HG03045 (cell line): ENCODE results near the gene TBK1.
"Not testable (repeated sequence)": the region's sequence is repeated elsewhere in the genome, so short reads cannot be mapped to it uniquely, and the experiment has no call there.

ENCODE experiments used
- ATAC-seq: cut with Tn5 transposase; IDR thresholded peaks from one replicate; pipeline ENCODE4 v1.9.1; 2021; ENCODE audit warnings: mild to moderate bottlenecking, moderate library complexity; ENCODE audit not compliant: unreplicated experiment

The TBK1 gene

DNA sequence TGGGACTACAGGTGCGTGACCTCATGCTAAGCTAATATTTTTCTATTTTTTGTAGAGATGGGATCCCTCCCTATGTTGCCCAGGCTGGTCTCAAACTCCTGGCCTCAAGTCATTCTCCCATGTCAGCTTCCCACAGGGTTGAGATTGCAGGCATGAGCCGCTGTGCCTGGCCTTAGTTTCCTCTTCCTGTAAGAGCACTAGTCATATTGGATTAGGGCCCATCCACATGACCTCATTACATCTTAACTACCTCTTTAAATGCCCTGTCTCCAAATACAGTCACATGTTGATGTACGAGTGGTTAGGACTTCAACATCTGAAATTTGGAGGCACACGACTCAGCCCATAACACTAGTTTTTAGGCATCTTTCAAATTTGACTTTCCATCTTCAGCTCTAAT is 86.2 kb downstream of the TBK1 start:
- ATAC-seq = no peak

DNA sequence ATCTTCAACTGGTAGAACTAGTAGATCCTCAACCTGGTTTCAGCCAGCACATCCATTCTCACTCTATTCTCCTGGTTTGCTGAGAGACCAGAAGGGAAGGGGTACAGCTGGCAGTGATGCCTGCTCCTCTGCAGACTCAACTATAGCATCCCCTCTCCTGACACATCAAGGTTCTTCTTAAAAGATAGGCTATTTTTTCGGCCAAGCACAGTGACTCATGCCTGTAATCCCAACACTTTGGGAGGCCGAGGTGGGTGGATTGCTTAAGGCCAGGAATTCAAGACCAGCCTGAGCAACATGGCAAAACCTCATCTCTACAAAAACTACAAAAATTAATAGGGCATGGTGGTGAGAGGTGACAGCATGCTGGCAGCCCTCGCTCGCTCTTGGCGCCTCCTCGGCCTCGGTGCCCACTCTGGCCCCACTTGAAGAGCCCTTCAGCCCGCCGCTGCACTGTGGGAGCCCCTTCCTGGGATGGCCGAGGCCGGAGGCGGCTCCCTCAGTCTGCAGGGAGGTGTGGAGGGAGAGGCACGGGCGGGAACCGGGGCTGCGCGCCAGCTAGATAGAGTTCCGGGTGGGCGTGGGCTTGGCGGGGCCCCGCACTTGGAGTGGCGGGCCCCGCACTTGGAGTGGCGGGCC is 90.6 kb downstream of the TBK1 start:
- not testable (repeated sequence) for ATAC-seq

DNA sequence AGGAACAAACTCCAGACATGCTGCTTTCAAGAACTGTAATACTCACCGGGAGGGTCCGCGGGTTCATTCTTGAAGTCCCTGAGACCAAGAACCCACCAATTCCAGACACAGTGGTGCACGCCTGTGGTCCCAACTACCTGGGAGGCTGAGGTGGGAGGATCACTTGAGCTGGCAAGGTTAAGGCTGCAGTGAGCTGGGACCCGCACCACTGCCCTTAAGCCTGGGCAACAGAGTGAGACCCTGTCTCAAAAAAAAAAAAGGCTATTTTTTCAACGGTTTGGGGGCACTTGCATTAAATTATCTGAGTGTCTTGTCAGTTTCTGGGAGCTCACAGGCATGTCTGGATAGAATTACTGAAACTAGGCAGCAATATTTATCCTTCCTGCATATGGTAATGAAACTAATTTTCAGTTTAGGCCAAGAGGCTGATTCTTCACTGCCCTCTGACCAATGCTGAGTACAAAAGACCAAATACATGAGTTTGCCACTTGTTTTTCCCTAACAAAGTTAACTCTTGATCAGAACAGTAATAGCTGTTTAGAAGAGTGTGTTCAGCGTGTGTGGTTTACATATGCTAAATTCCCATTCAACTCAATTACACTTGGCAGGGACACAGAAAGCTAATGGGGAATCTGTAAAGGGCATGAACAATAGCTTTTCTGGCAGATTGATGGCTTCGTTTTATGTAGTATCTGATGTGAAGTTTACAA is 92.6 kb downstream of the TBK1 start:
- no peak for ATAC-seq

DNA sequence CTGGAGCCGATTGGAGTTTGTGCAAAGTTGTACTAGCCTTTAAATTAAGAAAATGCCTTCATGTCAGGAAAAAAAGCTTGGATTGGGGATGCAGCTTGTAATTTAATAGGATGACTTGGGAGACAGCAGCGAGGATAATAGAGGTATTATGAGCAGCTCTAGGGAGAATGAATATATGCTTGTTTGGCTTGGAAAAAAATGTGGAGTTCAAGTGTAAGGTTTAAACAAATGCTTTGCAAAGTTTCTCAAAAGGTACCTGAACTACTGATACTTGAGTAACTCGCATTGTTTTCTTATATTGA is 93.1 kb downstream of the TBK1 start:
- no peak for ATAC-seq

DNA sequence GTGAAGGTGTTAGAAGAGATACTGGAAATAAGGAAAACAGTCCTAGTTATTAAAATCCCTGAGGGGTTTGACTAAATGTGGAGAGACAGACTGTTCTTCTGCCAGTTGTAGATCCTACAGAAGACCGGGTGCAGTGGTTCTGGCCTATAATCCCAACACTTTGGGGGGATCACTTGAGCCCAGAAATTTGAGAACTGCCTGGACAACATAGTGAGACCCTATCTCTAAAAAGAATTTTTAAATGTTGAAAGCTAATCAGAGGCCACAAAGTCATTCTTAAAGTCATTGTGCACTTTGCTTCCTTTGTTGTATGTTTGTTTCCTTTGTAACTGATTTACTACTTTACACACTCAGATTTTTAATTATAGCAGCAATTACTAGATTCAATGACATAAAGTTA is 97.2 kb downstream of the TBK1 start:
- no peak for ATAC-seq

DNA sequence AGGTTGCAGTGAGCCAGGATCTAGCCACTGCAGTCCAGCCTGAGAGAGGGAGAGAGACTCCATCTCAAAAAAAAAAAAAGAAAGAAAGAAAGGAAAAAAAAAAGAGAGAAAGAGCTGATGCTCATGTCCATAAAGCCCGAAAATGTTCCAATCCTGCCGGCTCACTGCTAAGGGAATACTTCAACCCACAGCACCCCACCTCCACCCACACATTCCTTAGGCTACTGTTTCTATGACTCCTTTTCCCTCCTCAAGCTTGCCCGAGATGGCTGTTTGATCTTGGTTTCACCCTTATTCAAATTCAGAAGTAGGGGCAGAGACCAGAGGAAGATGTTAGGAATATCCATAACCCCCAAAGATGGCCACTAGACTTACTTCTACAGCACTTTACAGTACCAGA is 98.8 kb downstream of the TBK1 start:
- ATAC-seq = no peak

DNA sequence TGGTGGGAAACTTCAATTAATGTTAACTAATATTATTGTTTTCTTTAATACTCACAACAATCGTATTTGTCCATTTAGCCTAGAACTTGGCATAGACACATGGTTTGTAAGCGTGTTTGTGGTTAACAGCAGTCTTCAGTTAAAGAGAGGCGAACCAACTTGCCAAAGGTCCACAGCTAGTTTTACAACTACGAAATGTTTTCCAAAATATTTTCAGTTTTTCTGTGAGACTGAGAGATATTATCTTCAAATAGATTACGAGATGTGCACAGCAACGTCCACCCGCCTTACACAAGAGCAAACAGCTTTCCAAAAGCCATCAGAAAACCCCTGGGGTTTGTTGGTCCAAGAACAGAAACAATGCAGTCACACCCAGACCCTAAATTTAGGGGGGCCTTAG is 99.8 kb downstream of the TBK1 start:
- no peak for ATAC-seq
